ENCODE results near the gene NPLOC4. TPM values are rescaled to one million over a fixed set of nuclear protein-coding genes. Genes with fewer than 3 reads are reported as not detected.

The NPLOC4 gene
- total RNA-seq, 4 donors from 2014 or later: 45.8 to 98.5 (median 58.1) TPM

GRCh38 chr17:81650951-81651350 lies 14.0 kb upstream of the NPLOC4 start:
- peaks cover 6% of the 10 kb centered on the region for H3K27me3 ChIP-seq
- no peak for DNase-seq
- TF ChIP-seq CTCF (IDR thresholded peaks at IDR 0.05): no peak
- TF ChIP-seq POLR2A (IDR thresholded peaks at IDR 0.05): no peak
- H3K9me3 ChIP-seq: no peaks in the 10 kb centered on the region
- H3K4me1 ChIP-seq: no peaks in the 10 kb centered on the region
- no peak overlapping the region for H3K4me3 ChIP-seq (replicated peaks in 1 of 3)
- no peak overlapping the region for H3K27ac ChIP-seq
- H3K36me3 ChIP-seq: no peaks in the 10 kb centered on the region
- 79 to 83% methylated on average over 6 to 9 of the region's 9 CpGs for WGBS, 2 donors
- intact Hi-C loops (cut with DNase I): no loop called here

GRCh38 chr17:81648707-81649085 lies 11.8 kb upstream of the NPLOC4 start:
- DNase-seq: no peak
- Histone ChIP-seq H3K9me3 (no peaks in the 10 kb centered on the region), H3K4me1 (no peaks in the 10 kb centered on the region), H3K27ac (no peak overlapping the region), H3K36me3 (no peaks in the 10 kb centered on the region), H3K27me3 (peaks cover 6% of the 10 kb centered on the region), H3K4me3 (replicated peaks in 1 of 3) (no peak overlapping the region)
- TF ChIP-seq CTCF (IDR thresholded peaks at IDR 0.05) (no peak), POLR2A (IDR thresholded peaks at IDR 0.05) (no peak)
- intact Hi-C loops (cut with DNase I): no loop called here
- 61 to 65% methylated on average over 14 of the region's 14 CpGs for WGBS, 2 donors

DNA sequence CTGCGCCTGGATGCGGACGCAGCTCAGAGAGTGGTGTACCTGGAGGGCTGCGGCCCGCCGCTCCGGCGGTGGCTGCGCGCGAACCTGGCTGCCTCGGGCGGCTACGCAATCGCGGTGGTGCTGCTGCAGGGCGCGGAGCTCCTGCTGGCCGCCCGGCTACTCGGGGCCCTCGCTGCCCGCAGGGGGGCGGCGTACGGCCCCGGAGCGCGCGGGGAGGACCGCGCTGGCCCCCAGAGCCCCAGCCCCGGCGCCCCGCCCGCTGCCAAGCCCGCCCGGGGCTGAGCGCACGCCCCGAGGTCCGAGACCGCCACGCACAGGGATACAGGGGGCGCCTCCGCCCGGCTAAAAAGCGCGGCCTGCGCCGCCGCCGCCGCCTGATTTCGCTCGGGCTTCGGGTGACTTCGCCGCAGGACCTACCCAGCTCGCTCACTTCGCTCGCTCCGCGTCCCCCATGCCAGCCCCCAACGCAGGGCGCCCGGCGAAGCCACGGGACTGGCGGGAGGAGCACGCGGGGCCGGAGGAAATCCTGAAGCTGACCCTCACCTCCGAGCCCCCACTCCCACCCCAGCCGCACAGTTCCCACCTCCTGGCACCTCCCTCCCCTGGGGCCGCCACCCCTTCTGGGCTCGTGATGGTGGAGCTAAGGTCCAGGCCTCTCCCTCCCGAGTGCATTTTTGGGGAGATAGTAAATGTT lies 11.2 kb upstream of the NPLOC4 start:
- no peak for DNase-seq
- no peak overlapping the region for H3K4me3 ChIP-seq (replicated peaks in 1 of 3)
- H3K9me3 ChIP-seq: no peaks in the 10 kb centered on the region
- no peaks in the 10 kb centered on the region for H3K4me1 ChIP-seq
- intact Hi-C loops (cut with DNase I): no loop called here
- H3K27me3 ChIP-seq: peaks cover 6% of the 10 kb centered on the region
- no peak overlapping the region for H3K27ac ChIP-seq
- WGBS, 2 donors: 0 to 9% methylated on average over 1 to 46 of the region's 78 CpGs
- TF ChIP-seq CTCF (IDR thresholded peaks at IDR 0.05): no peak
- no peak for TF ChIP-seq POLR2A (IDR thresholded peaks at IDR 0.05)
- H3K36me3 ChIP-seq: no peaks in the 10 kb centered on the region

DNA sequence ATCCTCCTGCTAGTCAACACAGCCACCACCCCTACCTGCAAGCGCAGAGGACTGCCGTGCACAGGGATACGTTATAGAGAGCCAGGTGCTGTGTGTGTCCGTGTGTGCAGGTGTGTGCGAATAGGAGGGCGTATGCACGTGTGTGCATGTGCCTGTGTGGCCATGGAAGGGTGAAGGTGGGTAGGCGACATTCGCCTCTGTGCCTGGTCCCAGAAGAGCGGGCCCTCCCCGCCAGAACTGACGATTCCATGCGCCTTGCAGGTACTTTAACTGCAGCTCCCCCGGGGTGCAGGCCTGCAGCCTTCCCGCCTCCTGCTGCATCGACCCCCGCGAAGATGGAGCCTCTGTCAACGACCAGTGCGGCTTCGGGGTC lies 10.7 kb upstream of the NPLOC4 start:
- Histone ChIP-seq H3K4me1 (no peaks in the 10 kb centered on the region), H3K27ac (no peak overlapping the region), H3K36me3 (no peaks in the 10 kb centered on the region), H3K4me3 (replicated peaks in 1 of 3) (no peak overlapping the region), H3K27me3 (peaks cover 6% of the 10 kb centered on the region), H3K9me3 (no peaks in the 10 kb centered on the region)
- intact Hi-C loops (cut with DNase I): no loop called here
- 34 to 43% methylated on average over 12 to 16 of the region's 21 CpGs for WGBS, 2 donors
- no peak for TF ChIP-seq POLR2A (IDR thresholded peaks at IDR 0.05)
- TF ChIP-seq CTCF (IDR thresholded peaks at IDR 0.05): no peak
- DNase-seq: no peak

GRCh38 chr17:81646869-81647600 lies 10.1 kb upstream of the NPLOC4 start:
- Histone ChIP-seq H3K4me1 (no peaks in the 10 kb centered on the region), H3K27ac (no peak overlapping the region), H3K27me3 (peaks cover 6% of the 10 kb centered on the region), H3K9me3 (no peaks in the 10 kb centered on the region), H3K36me3 (no peaks in the 10 kb centered on the region), H3K4me3 (replicated peaks in 1 of 3) (no peak overlapping the region)
- DNase-seq: no peak
- intact Hi-C loops (cut with DNase I): no loop called here
- whole genome bisulfite sequencing, 2 donors: 60 to 70% methylated on average over 6 to 12 of the region's 12 CpGs
- TF ChIP-seq CTCF (IDR thresholded peaks at IDR 0.05): no peak
- TF ChIP-seq POLR2A (IDR thresholded peaks at IDR 0.05): no peak

Data from thyroid gland (tissue), 4 donors.